GM23338 (cell line): ENCODE data around the gene DAB1. TPM values are rescaled to one million over a fixed set of nuclear protein-coding genes. Genes with fewer than 3 reads are reported as not detected.

ENCODE experiments used
- ATAC-seq: fragments of 200-7000 bp; cut with Tn5 transposase; 3 replicates; pipeline ENCODE4 v1.9.1; 2020
- DNase-seq: peaks from one replicate; pipeline ENCODE4 v3.0.0-alpha.2; 2015; ENCODE audit warnings: low spot score
- H2AFZ ChIP-seq: fragments of 200-600 bp; sonication (generic); 2 replicates; pipeline ENCODE4 v1.8.0; 2016; ENCODE audit warnings: antibody characterized with exemption, mild to moderate bottlenecking, moderate library complexity
- H3F3A ChIP-seq: fragments of 200-600 bp; sonication (generic); replicated peaks from 2 replicates; pipeline ENCODE4 v1.8.0; 2017; ENCODE audit warnings: antibody characterized with exemption, mixed run types, low read depth
- H3K27ac ChIP-seq: fragments of 200-600 bp; sonication (generic); 2 replicates; pipeline ENCODE4 v1.6.1; 2016; ENCODE audit warnings: low read depth
- H3K27me3 ChIP-seq: fragments of 200-600 bp; sonication (generic); 2 replicates; pipeline ENCODE4 v1.8.0; 2016; ENCODE audit warnings: mild to moderate bottlenecking, mixed run types, moderate library complexity; ENCODE audit not compliant: insufficient read depth
- H3K36me3 ChIP-seq: fragments of 200-600 bp; sonication (generic); 2 replicates; pipeline ENCODE4 v1.8.0; 2016; ENCODE audit warnings: mild to moderate bottlenecking; ENCODE audit not compliant: insufficient read depth
- H3K4me1 ChIP-seq: fragments of 200-600 bp; sonication (generic); 2 replicates; pipeline ENCODE4 v1.8.0; 2016; ENCODE audit warnings: mild to moderate bottlenecking, moderate library complexity; ENCODE audit not compliant: insufficient read depth
- H3K4me2 ChIP-seq: fragments of 200-600 bp; sonication (generic); 2 replicates; pipeline ENCODE4 v1.7.1; 2017; ENCODE audit warnings: mixed run types
- H3K4me3 ChIP-seq: fragments of 200-600 bp; sonication (generic); 2 replicates; pipeline ENCODE4 v1.6.1; 2016; ENCODE audit warnings: mixed run types
- H3K79me2 ChIP-seq: fragments of 200-600 bp; sonication (generic); replicated peaks from 2 replicates; pipeline ENCODE4 v1.8.0; 2017; ENCODE audit warnings: mild to moderate bottlenecking; ENCODE audit not compliant: insufficient read depth
- H3K9me2 ChIP-seq: fragments of 200-600 bp; sonication (generic); 2 replicates; pipeline ENCODE4 v1.8.0; 2017; ENCODE audit not compliant: insufficient read depth
- H4K20me1 ChIP-seq: fragments of 200-600 bp; sonication (generic); replicated peaks from 2 replicates; pipeline ENCODE4 v1.8.0; 2017; ENCODE audit warnings: mild to moderate bottlenecking; ENCODE audit not compliant: insufficient read depth
- H3K27ac Mint-ChIP-seq: 2 replicates; pipeline ENCODE4 v1.8.0; 2020; ENCODE audit warnings: inconsistent platforms, mild to moderate bottlenecking, moderate library complexity, mixed read lengths
- H3K27me3 Mint-ChIP-seq: 3 replicates; pipeline ENCODE4 v1.8.0; 2022; ENCODE audit warnings: low read depth, mild to moderate bottlenecking, moderate library complexity, mixed read lengths, inconsistent platforms; ENCODE audit not compliant: insufficient read depth, poor library complexity
- H3K36me3 Mint-ChIP-seq: 3 replicates; pipeline ENCODE4 v1.8.0; 2021; ENCODE audit warnings: low read depth, mild to moderate bottlenecking, inconsistent platforms, moderate library complexity, mixed read lengths
- H3K4me1 Mint-ChIP-seq: 3 replicates; pipeline ENCODE4 v1.8.0; 2020; ENCODE audit warnings: mild to moderate bottlenecking, inconsistent platforms, mixed read lengths
- H3K4me3 Mint-ChIP-seq: 3 replicates; pipeline ENCODE4 v1.8.0; 2021; ENCODE audit warnings: moderate library complexity, mild to moderate bottlenecking, inconsistent platforms, mixed read lengths
- H3K9me3 Mint-ChIP-seq: 3 replicates; pipeline ENCODE4 v1.8.0; 2020; ENCODE audit warnings: moderate library complexity, mild to moderate bottlenecking, inconsistent platforms, mixed read lengths
- CREB1 ChIP-seq: fragments of 250-450 bp; sonication (Bioruptor Pico); IDR thresholded peaks from 2 replicates; pipeline ENCODE4 v1.5.0; 2020; ENCODE audit warnings: low read depth, mild to moderate bottlenecking, moderate library complexity
- CTCF ChIP-seq, 2 experiments: fragments of 200-600 bp in 1 of 2; sonication (generic) in 1 of 2; conservative IDR thresholded peaks; 2 replicates each; pipeline versions ENCODE4 v1.5.1 to v1.6.1; 2016 to 2017; ENCODE audit warnings: antibody characterized with exemption in 2 of 2, low read depth in 2 of 2, mild to moderate bottlenecking in 2 of 2, moderate library complexity in 1 of 2
- ETS1 ChIP-seq: IDR thresholded peaks from 2 replicates; pipeline ENCODE4 v1.6.1; 2016; ENCODE audit warnings: antibody characterized with exemption
- EZH2 ChIP-seq: fragments of 200-600 bp; sonication (generic); IDR thresholded peaks from one replicate; pipeline ENCODE4 v1.8.0; 2017; ENCODE audit warnings: antibody characterized with exemption, mild to moderate bottlenecking, low read depth; ENCODE audit not compliant: unreplicated experiment
- EZH2phosphoT487 ChIP-seq: fragments of 200-600 bp; sonication (generic); IDR thresholded peaks from one replicate; pipeline ENCODE4 v1.8.1; 2018; ENCODE audit warnings: antibody characterized with exemption; ENCODE audit not compliant: unreplicated experiment
- JUNB ChIP-seq: IDR thresholded peaks from one replicate; pipeline ENCODE4 v1.6.1; 2016; ENCODE audit warnings: antibody characterized with exemption; ENCODE audit not compliant: unreplicated experiment
- NANOG ChIP-seq: IDR thresholded peaks from 2 replicates; pipeline ENCODE4 v1.6.1; 2016; ENCODE audit warnings: antibody characterized with exemption, borderline replicate concordance
- POLR2AphosphoS5 ChIP-seq: IDR thresholded peaks from 2 replicates; pipeline ENCODE4 v1.6.1; 2016; ENCODE audit warnings: antibody characterized with exemption, low read depth
- REST ChIP-seq: IDR thresholded peaks from one replicate; pipeline ENCODE4 v1.6.1; 2018; ENCODE audit warnings: antibody characterized with exemption; ENCODE audit not compliant: unreplicated experiment
- STAT1 ChIP-seq: IDR thresholded peaks from one replicate; pipeline ENCODE4 v1.6.1; 2016; ENCODE audit warnings: antibody characterized with exemption; ENCODE audit not compliant: unreplicated experiment
- ZNF331 ChIP-seq: fragments of 250-450 bp; sonication (Bioruptor Pico); IDR thresholded peaks from 2 replicates; pipeline ENCODE4 v1.5.0; 2020; ENCODE audit warnings: low read depth, mild to moderate bottlenecking, moderate library complexity
- ZNF462 ChIP-seq: fragments of 250-450 bp; sonication (Bioruptor Pico); IDR thresholded peaks from 2 replicates; pipeline ENCODE4 v1.5.0; 2020; ENCODE audit warnings: mild to moderate bottlenecking, moderate library complexity
- polyA plus RNA-seq: library from polyadenylated mRNA; unstranded; fragments of >200 nt; fragmentation: Nextera tagmentation; extraction: Ambion mirVana; gene quantifications from 2 replicates; pipeline ENCODE4 v1.2.1, GENCODE V29; 2016
- total RNA-seq: library from RNA; depleted of rRNA; stranded (reverse); fragments of >200 nt; shearing (Covaris generic); gene quantifications from 2 replicates; pipeline ENCODE4 v1.2.3, GENCODE V29; 2014

The DAB1 gene
- total and polyA plus RNA-seq, 2 experiments from 2014 or later = 12.8 to 14.5 TPM

- Mint-ChIP-seq H3K4me3 (no peak overlapping the region), H3K27ac (no peak overlapping the region), H3K27me3 (peaks cover 7% of the 10 kb centered on the region), H3K9me3 (peaks cover 17% of the 10 kb centered on the region), H3K4me1 (peaks cover 4% of the 10 kb centered on the region; the same call in 2 of the 3 replicates), H3K36me3 (peaks cover 19% of the 10 kb centered on the region)
- H4K20me1 ChIP-seq = no peaks in the 10 kb centered on the region
- no peaks in the 10 kb centered on the region for H3F3A ChIP-seq
- no peak overlapping the region for H3K4me2 ChIP-seq
- H3K9me2 ChIP-seq = no peaks in the 10 kb centered on the region
- no peak overlapping the region for H2AFZ ChIP-seq
- no peak for ATAC-seq
- H3K4me1 ChIP-seq = 0 out of 2 replicates have a peak, but pooled peaks cover 2% of the 10 kb centered on the region
- no peaks in the 10 kb centered on the region for H3K79me2 ChIP-seq
- H3K27ac ChIP-seq = no peak overlapping the region
- no peak overlapping the region for H3K4me3 ChIP-seq
- no peaks in the 10 kb centered on the region for H3K36me3 ChIP-seq
- no peak for DNase-seq
- TF ChIP-seq NANOG (no peak), ETS1 (no peak), EZH2phosphoT487 (no peak), POLR2AphosphoS5 (no peak), STAT1 (no peak), ZNF331 (CRISPR knock-in tag) (no peak), JUNB (no peak), EZH2 (no peak), REST (no peak), ZNF462 (no peak), CREB1 (CRISPR knock-in tag) (no peak), CTCF (conservative IDR thresholded peaks at IDR 0.05; ENCODE audit: low read depth in 2 of 2) (no peak)
- no peaks in the 10 kb centered on the region for H3K27me3 ChIP-seq
These were observed 390.4 kb downstream of the DAB1 start for GRCh38 chr1:57033222-57034001.
